ENCODE measurements around the gene PFKP. TPM values are rescaled to one million over a fixed set of nuclear protein-coding genes. Genes with fewer than 3 reads are reported as not detected.

The PFKP gene
- total RNA-seq, 4 donors from 2014 or later = 90.8 to 255 (median 112) TPM

DNA sequence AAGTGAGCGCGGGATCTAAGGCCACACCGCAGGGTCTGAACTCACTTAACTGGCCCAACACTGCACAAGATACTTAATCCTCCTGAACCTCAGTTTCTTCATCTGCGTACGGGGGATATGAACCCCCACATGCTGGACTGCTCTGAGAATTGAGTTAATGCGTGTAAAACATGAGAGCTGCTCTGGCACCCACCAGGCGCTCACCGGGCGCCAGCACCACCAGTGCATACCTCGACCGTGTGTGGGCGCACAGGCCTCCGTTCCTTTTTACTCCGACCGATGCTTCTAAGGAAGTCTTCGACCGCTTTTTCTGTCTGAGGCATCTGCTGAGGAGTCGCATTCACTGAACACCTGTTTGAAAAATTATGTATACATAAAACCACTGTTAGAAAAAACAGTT, 78.0 kb downstream of the PFKP start:
- WGBS = 98% methylated on average over 18 of the region's 18 CpGs
- Histone ChIP-seq H3K4me3 (no peak overlapping the region), H3K4me1 (peaks cover 0 to 20% (median 16%) of the 10 kb centered on the region in 4 donors), H3K27me3 (no peaks in the 10 kb centered on the region), H3K27ac (replicated peaks in 1 of 4) (no peak overlapping the region), H3K9me3 (no peaks in the 10 kb centered on the region), H3K36me3 (peaks cover 61 to 100% (median 94%) of the 10 kb centered on the region in 4 donors)
- intact Hi-C loops (cut with DNase I) = no loop called here
- TF ChIP-seq POLR2AphosphoS5 (IDR thresholded peaks at IDR 0.05) = no peak
- TF ChIP-seq POLR2A (IDR thresholded peaks at IDR 0.05; ENCODE audit: low read depth) = no peak
- no peak for TF ChIP-seq CTCF (IDR thresholded peaks at IDR 0.05)
- no peak for TF ChIP-seq EP300 (IDR thresholded peaks at IDR 0.05)
- no peak for DNase-seq (ENCODE audit: extremely low spot score)

DNA sequence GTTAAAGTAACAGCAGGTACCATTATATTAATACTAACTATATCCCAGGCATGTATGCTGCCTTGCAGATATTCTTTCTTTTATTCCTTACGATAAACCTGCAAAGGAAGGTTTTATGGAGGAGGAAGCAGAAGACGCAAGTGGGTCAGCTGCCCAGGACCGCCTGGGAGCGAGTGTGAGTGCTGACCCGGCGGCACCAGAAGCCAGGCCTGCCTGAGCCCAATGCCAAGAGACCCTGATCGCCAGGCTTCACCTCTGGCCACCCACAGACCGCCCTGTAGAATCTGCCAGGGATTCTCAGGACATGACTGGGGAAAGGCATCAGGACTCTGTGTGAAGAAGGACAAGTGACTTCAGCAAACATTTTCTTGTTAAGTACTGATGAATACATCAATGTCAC, 78.9 kb downstream of the PFKP start:
- intact Hi-C loops (cut with DNase I) = no loop called here
- peaks cover 64 to 100% (median 98%) of the 10 kb centered on the region in 4 donors for H3K36me3 ChIP-seq
- H3K27ac ChIP-seq (replicated peaks in 1 of 4) = no peak overlapping the region
- 95% methylated on average over 8 of the region's 8 CpGs for whole genome bisulfite sequencing
- TF ChIP-seq CTCF (IDR thresholded peaks at IDR 0.05) (no peak), POLR2AphosphoS5 (IDR thresholded peaks at IDR 0.05) (no peak), POLR2A (IDR thresholded peaks at IDR 0.05; ENCODE audit: low read depth) (no peak), EP300 (IDR thresholded peaks at IDR 0.05) (no peak)
- no peaks in the 10 kb centered on the region for H3K27me3 ChIP-seq
- H3K9me3 ChIP-seq = no peaks in the 10 kb centered on the region
- no peak overlapping the region for H3K4me3 ChIP-seq
- H3K4me1 ChIP-seq = peaks cover 0 to 11% (median 7%) of the 10 kb centered on the region in 4 donors
- no peak for DNase-seq (ENCODE audit: extremely low spot score)

DNA sequence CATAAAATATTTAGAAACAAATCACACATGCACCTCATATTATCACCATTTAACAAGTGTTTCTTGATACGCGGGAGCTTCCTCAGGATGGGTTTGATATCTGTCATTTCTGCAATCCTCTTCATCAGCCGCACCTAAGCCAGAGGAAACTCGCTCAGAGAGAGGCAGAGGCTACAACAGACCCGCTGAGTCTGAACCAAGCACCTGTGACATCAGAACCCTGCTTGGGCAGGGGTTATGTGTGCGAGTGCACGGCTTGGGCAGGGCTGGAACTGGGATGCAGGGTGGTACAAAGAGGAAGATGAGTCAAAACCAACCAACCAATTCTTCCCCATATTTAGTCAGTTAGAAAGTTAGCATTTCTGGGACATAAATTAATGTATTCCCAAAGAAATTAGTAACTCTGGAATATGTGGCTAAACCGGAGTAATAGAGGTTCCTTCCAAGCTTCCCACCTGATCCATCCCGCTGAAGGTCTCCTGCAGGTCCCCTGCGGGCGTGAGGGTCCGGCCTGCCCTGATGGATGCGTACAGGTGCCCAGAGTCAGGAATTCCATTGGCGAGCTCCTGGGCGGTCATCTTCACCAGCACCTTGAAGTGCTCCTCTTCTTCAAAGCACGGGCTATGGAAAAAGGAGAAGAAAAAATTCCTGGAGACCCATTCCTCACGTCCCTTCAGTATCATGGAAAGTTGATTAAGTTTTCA, 79.9 kb downstream of the PFKP start:
- TF ChIP-seq EP300 (IDR thresholded peaks at IDR 0.05) (no peak), POLR2A (IDR thresholded peaks at IDR 0.05; ENCODE audit: low read depth) (no peak), POLR2AphosphoS5 (IDR thresholded peaks at IDR 0.05) (no peak), CTCF (IDR thresholded peaks at IDR 0.05) (no peak)
- Histone ChIP-seq H3K4me3 (no peak overlapping the region), H3K9me3 (no peaks in the 10 kb centered on the region), H3K4me1 (peaks cover 0 to under 1% (median 0%) of the 10 kb centered on the region in 4 donors), H3K36me3 (peaks cover 72 to 100% (median 98%) of the 10 kb centered on the region in 4 donors), H3K27me3 (no peaks in the 10 kb centered on the region), H3K27ac (replicated peaks in 1 of 4) (no peak overlapping the region)
- 86% methylated on average over 15 of the region's 17 CpGs for WGBS
- intact Hi-C loops (cut with DNase I) = no loop called here
- DNase-seq (ENCODE audit: extremely low spot score) = no peak

DNA sequence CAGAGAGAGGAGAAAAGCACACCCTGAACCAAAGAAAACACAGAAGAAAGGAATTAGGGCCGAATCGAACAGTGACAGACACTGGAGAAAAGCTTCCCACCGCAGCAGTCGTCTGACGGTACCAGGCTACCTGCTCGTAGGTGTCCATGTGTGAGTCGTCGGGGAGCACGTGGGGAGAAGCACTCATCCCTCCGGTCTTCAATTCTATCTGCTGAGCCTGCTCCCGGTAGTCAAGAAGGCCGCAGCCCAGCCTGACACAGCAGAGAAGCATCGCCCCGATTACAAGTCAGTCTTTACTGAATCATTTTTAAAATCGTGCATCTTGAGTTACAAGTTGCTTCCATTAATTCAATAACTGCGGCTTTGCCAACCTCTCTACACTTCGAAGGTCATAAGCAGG, 80.7 kb downstream of the PFKP start:
- WGBS = 81% methylated on average over 17 of the region's 17 CpGs
- intact Hi-C loops (cut with DNase I) = no loop called here
- Histone ChIP-seq H3K27me3 (no peaks in the 10 kb centered on the region), H3K4me3 (no peak overlapping the region), H3K36me3 (peaks cover 75 to 100% (median 99%) of the 10 kb centered on the region in 4 donors), H3K4me1 (no peaks in the 10 kb centered on the region), H3K27ac (replicated peaks in 1 of 4) (no peak overlapping the region), H3K9me3 (no peaks in the 10 kb centered on the region)
- TF ChIP-seq CTCF (IDR thresholded peaks at IDR 0.05) (no peak), POLR2A (IDR thresholded peaks at IDR 0.05; ENCODE audit: low read depth) (no peak), EP300 (IDR thresholded peaks at IDR 0.05) (no peak), POLR2AphosphoS5 (IDR thresholded peaks at IDR 0.05) (no peak)
- DNase-seq (ENCODE audit: extremely low spot score) = no peak

Data from esophagus muscularis mucosa (tissue), 4 donors.